ENCODE measurements around the gene IL6R. TPM values are rescaled to one million over a fixed set of nuclear protein-coding genes. Genes with fewer than 3 reads are reported as not detected.

IL6R gene
- total RNA-seq, 5 donors from 2014 or later (not counting 1 experiment from before 2014, with no cell fraction given) = 76.0 to 87.9 (median 80.8) TPM

- ChIA-PET POLR2A (interaction anchor here in 1 of 2 donors (0.6 kb wide), 1 partner anchor 1533 kb away, joined by 6 read pairs; no protein-coding TSS in a partner anchor), CTCF (interaction anchor here in 1 of 2 donors (0.6 kb wide), 1 partner anchor 240 kb away, joined by 3 read pairs; no protein-coding TSS in a partner anchor)
- H3K27me3 ChIP-seq (replicated peaks in 1 of 2; ENCODE audit: control insufficient read depth in 2 of 2, extremely low read depth in 1 of 2, insufficient read depth in 2 of 2, low read length in 1 of 2) = no peaks in the 10 kb centered on the region
- Mint-ChIP-seq H3K36me3 (peaks cover 20% of the 10 kb centered on the region), H3K27me3 (no peaks in the 10 kb centered on the region), H3K4me1 (peaks cover 74 to 87% (median 81%) of the 10 kb centered on the region in 3 donors), H3K27ac (peak overlapping the region; percentile 70 to 80), H3K9me3 (no peaks in the 10 kb centered on the region), H3K4me3 (peak overlapping the region in 1 of 3 donors; percentile 46)
- ATAC-seq (replicated peaks in 1 of 4) (no peak), DNase-seq (no peak)
- peak overlapping the region; percentile 18 for H3K27ac ChIP-seq (ENCODE audit: low read length)
- 92% methylated on average over 5 of the region's 8 CpGs for WGBS (ENCODE audit: insufficient coverage)
- H3K4me1 ChIP-seq (ENCODE audit: control insufficient read depth in 1 of 2, extremely low read depth in 1 of 2, insufficient read depth in 2 of 2, low read length in 2 of 2) = peaks cover 0 to 80% of the 10 kb centered on the region in 2 experiments
- H3K36me3 ChIP-seq (ENCODE audit: control insufficient read depth in 2 of 2, extremely low read depth in 1 of 2, insufficient read depth in 1 of 2, low read length in 1 of 2) = peaks cover 2 to 41% of the 10 kb centered on the region in 2 donors
- no peaks in the 10 kb centered on the region for H3K9me3 ChIP-seq
- H3K4me3 ChIP-seq (ENCODE audit: control insufficient read depth in 1 of 2, extremely low read depth in 1 of 2, low read length in 1 of 2) = no peak overlapping the region
Observed at GRCh38 chr1:154427173-154428139, 22.3 kb downstream of the IL6R start.

- H3K4me1 Mint-ChIP-seq = peaks cover 59 to 81% (median 77%) of the 10 kb centered on the region in 3 donors
- peaks cover 20% of the 10 kb centered on the region for H3K36me3 Mint-ChIP-seq
- H3K27me3 Mint-ChIP-seq = no peaks in the 10 kb centered on the region
- Histone ChIP-seq H3K36me3 (ENCODE audit: control insufficient read depth in 2 of 2, extremely low read depth in 1 of 2, insufficient read depth in 1 of 2, low read length in 1 of 2) (peaks cover 2 to 53% of the 10 kb centered on the region in 2 donors), H3K9me3 (no peaks in the 10 kb centered on the region), H3K27me3 (replicated peaks in 1 of 2; ENCODE audit: control insufficient read depth in 2 of 2, extremely low read depth in 1 of 2, insufficient read depth in 2 of 2, low read length in 1 of 2) (no peaks in the 10 kb centered on the region), H3K4me3 (ENCODE audit: control insufficient read depth in 1 of 2, extremely low read depth in 1 of 2, low read length in 1 of 2) (no peak overlapping the region), H3K27ac (ENCODE audit: low read length) (no peak overlapping the region), H3K4me1 (ENCODE audit: control insufficient read depth in 1 of 2, extremely low read depth in 1 of 2, insufficient read depth in 2 of 2, low read length in 2 of 2) (peaks cover 0 to 77% of the 10 kb centered on the region in 2 experiments)
- H3K27ac Mint-ChIP-seq = peak overlapping the region in 1 of 2 donors; percentile 22
- H3K9me3 Mint-ChIP-seq = no peaks in the 10 kb centered on the region
- no peak overlapping the region for H3K4me3 Mint-ChIP-seq
- ChIA-PET POLR2A (interaction anchor here in 1 of 2 donors (0.6 kb wide), 1 partner anchor 12 kb away, joined by 7 read pairs; no protein-coding TSS in a partner anchor), CTCF (no interaction called here)
- 96% methylated on average over 9 of the region's 15 CpGs for WGBS (ENCODE audit: insufficient coverage)
- ATAC-seq (replicated peaks in 1 of 4) = no peak
- no peak for DNase-seq
Observed at GRCh38 chr1:154429118-154429517, 24.0 kb downstream of the IL6R start.

GRCh38 chr1:154429841-154430611 is 24.9 kb downstream of the IL6R start:
- Histone ChIP-seq H3K27ac (ENCODE audit: low read length) (no peak overlapping the region), H3K36me3 (ENCODE audit: control insufficient read depth in 2 of 2, extremely low read depth in 1 of 2, insufficient read depth in 1 of 2, low read length in 1 of 2) (peaks cover 6 to 62% of the 10 kb centered on the region in 2 donors), H3K27me3 (replicated peaks in 1 of 2; ENCODE audit: control insufficient read depth in 2 of 2, extremely low read depth in 1 of 2, insufficient read depth in 2 of 2, low read length in 1 of 2) (peaks cover 0 to 5% of the 10 kb centered on the region in 2 experiments), H3K4me3 (ENCODE audit: control insufficient read depth in 1 of 2, extremely low read depth in 1 of 2, low read length in 1 of 2) (no peak overlapping the region), H3K4me1 (ENCODE audit: control insufficient read depth in 1 of 2, extremely low read depth in 1 of 2, insufficient read depth in 2 of 2, low read length in 2 of 2) (peaks cover 0 to 76% of the 10 kb centered on the region in 2 experiments), H3K9me3 (no peaks in the 10 kb centered on the region)
- peaks cover 51 to 74% (median 67%) of the 10 kb centered on the region in 3 donors for H3K4me1 Mint-ChIP-seq
- ATAC-seq (replicated peaks in 1 of 4) (no peak), DNase-seq (no peak)
- H3K9me3 Mint-ChIP-seq = no peaks in the 10 kb centered on the region
- ChIA-PET CTCF (interaction anchor here in 1 of 2 donors (0.9 to 1.2 kb wide), 2 partner anchors 11 to 14 kb away, joined by 3 to 5 read pairs; no protein-coding TSS in a partner anchor), POLR2A (interaction anchor here (0.6 to 0.7 kb wide), 4 partner anchors 13 to 1034 kb away, joined by 3 to 8 read pairs (median 5); no protein-coding TSS in a partner anchor)
- H3K27ac Mint-ChIP-seq = peak overlapping the region; percentile 70 to 87
- peaks cover 25% of the 10 kb centered on the region for H3K36me3 Mint-ChIP-seq
- H3K27me3 Mint-ChIP-seq = no peaks in the 10 kb centered on the region
- 94% methylated on average over 9 of the region's 17 CpGs for WGBS (ENCODE audit: insufficient coverage)
- no peak overlapping the region for H3K4me3 Mint-ChIP-seq

GRCh38 chr1:154430903-154431302 is 25.8 kb downstream of the IL6R start:
- no peak for DNase-seq
- Histone ChIP-seq H3K27me3 (replicated peaks in 1 of 2; ENCODE audit: control insufficient read depth in 2 of 2, extremely low read depth in 1 of 2, insufficient read depth in 2 of 2, low read length in 1 of 2) (peaks cover 0 to 5% of the 10 kb centered on the region in 2 experiments), H3K36me3 (ENCODE audit: control insufficient read depth in 2 of 2, extremely low read depth in 1 of 2, insufficient read depth in 1 of 2, low read length in 1 of 2) (peaks cover 6 to 71% of the 10 kb centered on the region in 2 donors), H3K4me3 (ENCODE audit: control insufficient read depth in 1 of 2, extremely low read depth in 1 of 2, low read length in 1 of 2) (no peak overlapping the region), H3K9me3 (no peaks in the 10 kb centered on the region), H3K27ac (ENCODE audit: low read length) (peak overlapping the region; percentile 22), H3K4me1 (ENCODE audit: control insufficient read depth in 1 of 2, extremely low read depth in 1 of 2, insufficient read depth in 2 of 2, low read length in 2 of 2) (peaks cover 0 to 74% of the 10 kb centered on the region in 2 experiments)
- H3K9me3 Mint-ChIP-seq = no peaks in the 10 kb centered on the region
- WGBS (ENCODE audit: insufficient coverage) = 73% methylated on average over 11 of the region's 11 CpGs
- ATAC-seq (replicated peaks in 1 of 4) = no peak
- CTCF ChIA-PET = interaction anchor here in 1 of 2 donors (1.2 kb wide), 1 partner anchor 11 kb away, joined by 5 read pairs; no protein-coding TSS in a partner anchor
- H3K27me3 Mint-ChIP-seq = no peaks in the 10 kb centered on the region
- POLR2A ChIA-PET = no interaction called here
- H3K27ac Mint-ChIP-seq = peak overlapping the region; percentile 70 to 87
- H3K4me1 Mint-ChIP-seq = peaks cover 43 to 67% (median 60%) of the 10 kb centered on the region in 3 donors
- no peak overlapping the region for H3K4me3 Mint-ChIP-seq
- peaks cover 22% of the 10 kb centered on the region for H3K36me3 Mint-ChIP-seq

GRCh38 chr1:154431586-154432373 is 26.6 kb downstream of the IL6R start:
- Mint-ChIP-seq H3K27ac (peak overlapping the region; percentile 70 to 83), H3K27me3 (no peaks in the 10 kb centered on the region), H3K4me1 (peaks cover 38 to 63% (median 59%) of the 10 kb centered on the region in 3 donors), H3K36me3 (peaks cover 25% of the 10 kb centered on the region), H3K9me3 (no peaks in the 10 kb centered on the region), H3K4me3 (peak overlapping the region in 1 of 3 donors; percentile 13)
- Histone ChIP-seq H3K36me3 (ENCODE audit: control insufficient read depth in 2 of 2, extremely low read depth in 1 of 2, insufficient read depth in 1 of 2, low read length in 1 of 2) (peaks cover 6 to 78% of the 10 kb centered on the region in 2 donors), H3K9me3 (no peaks in the 10 kb centered on the region), H3K27ac (ENCODE audit: low read length) (peak overlapping the region; percentile 22), H3K4me3 (ENCODE audit: control insufficient read depth in 1 of 2, extremely low read depth in 1 of 2, low read length in 1 of 2) (no peak overlapping the region), H3K4me1 (ENCODE audit: control insufficient read depth in 1 of 2, extremely low read depth in 1 of 2, insufficient read depth in 2 of 2, low read length in 2 of 2) (peaks cover 0 to 67% of the 10 kb centered on the region in 2 experiments), H3K27me3 (replicated peaks in 1 of 2; ENCODE audit: control insufficient read depth in 2 of 2, extremely low read depth in 1 of 2, insufficient read depth in 2 of 2, low read length in 1 of 2) (peaks cover 0 to 5% of the 10 kb centered on the region in 2 experiments)
- DNase-seq = peak in 2 of 35 experiments; percentile 33 to 55
- WGBS (ENCODE audit: insufficient coverage) = 34% methylated on average over 6 of the region's 10 CpGs
- ChIA-PET POLR2A (interaction anchor here in 1 of 2 donors (0.6 to 0.7 kb wide), 2 partner anchors 141 to 1290 kb away, joined by 3 to 12 read pairs; no protein-coding TSS in a partner anchor), CTCF (interaction anchor here (0.6 to 0.7 kb wide), 2 partner anchors 55 to 411 kb away, joined by 4 to 6 read pairs; no protein-coding TSS in a partner anchor)
- ATAC-seq (replicated peaks in 1 of 4) = peak in 3 of 4 experiments; percentile 28 to 64 (median 46)
